Activated CD8-positive, alpha-beta memory T cell treated with anti-CD3 and anti-CD28 coated beads, Interleukin-2, amount 10 ng/mL, durations not matched to agents 7 days and 5 days (primary cell): Measurements from ENCODE around the gene BMPR1A. TPM values are rescaled to one million over a fixed set of nuclear protein-coding genes. Genes with fewer than 3 reads are reported as not detected.

Source experiments
- ATAC-seq: fragments of 150-1000 bp; cut with Tn5 transposase; one replicate; pipeline ENCODE4 v1.10.0; 2021; ENCODE audit warnings: moderate library complexity
- CTCF ChIA-PET: fragments of 350-600 bp; sonication (Branson Sonifier 250); formaldehyde crosslinking; loops from one replicate; lab custom pipeline; 2021; ENCODE audit warnings: antibody characterized with exemption; lab: Charles Lee
- DNase-seq: peaks from one replicate; pipeline ENCODE4 v3.0.0-alpha.2; 2020
- H3K27ac Mint-ChIP-seq: one replicate; pipeline ENCODE4 v1.8.0; 2021; ENCODE audit warnings: mild to moderate bottlenecking, mixed read lengths
- H3K27me3 Mint-ChIP-seq: one replicate; pipeline ENCODE4 v1.8.0; 2021; ENCODE audit warnings: mixed read lengths
- H3K36me3 Mint-ChIP-seq: one replicate; pipeline ENCODE4 v1.8.0; 2021; ENCODE audit warnings: mild to moderate bottlenecking, mixed read lengths
- H3K4me1 Mint-ChIP-seq: one replicate; pipeline ENCODE4 v1.8.0; 2021; ENCODE audit warnings: mixed read lengths
- H3K4me3 Mint-ChIP-seq: one replicate; pipeline ENCODE4 v1.8.0; 2021; ENCODE audit warnings: mild to moderate bottlenecking, moderate library complexity, mixed read lengths
- H3K9me3 Mint-ChIP-seq: one replicate; pipeline ENCODE4 v1.8.0; 2022; ENCODE audit warnings: low read depth, mixed read lengths
- total RNA-seq, 2 experiments: library from RNA; stranded (reverse); gene quantifications; one replicate each; pipeline ENCODE4 v1.2.3, GENCODE V29; 2021

BMPR1A gene
- total RNA-seq, 2 experiments from 2014 or later = 17.1 to 19.5 TPM

- H3K27ac Mint-ChIP-seq = no peak overlapping the region
Observed at GRCh38 chr10:86872757-86873156, 116.3 kb downstream of the BMPR1A start.

GRCh38 chr10:86876748-86877147 is 120.3 kb downstream of the BMPR1A start:
- no peak overlapping the region for H3K27ac Mint-ChIP-seq
- H3K9me3 Mint-ChIP-seq = no peaks in the 10 kb centered on the region
- H3K4me3 Mint-ChIP-seq = no peak overlapping the region
- H3K36me3 Mint-ChIP-seq = peaks cover 5% of the 10 kb centered on the region
- H3K4me1 Mint-ChIP-seq = peaks cover 15% of the 10 kb centered on the region
- CTCF ChIA-PET = interaction anchor here (0.9 to 1.3 kb wide), 2 partner anchors 26 to 476 kb away, joined by 3 read pairs; no protein-coding TSS in a partner anchor
- DNase-seq = no peak
- no peak for ATAC-seq
- no peaks in the 10 kb centered on the region for H3K27me3 Mint-ChIP-seq

More at GRCh38 chr10:86872757-86873156, 116.3 kb downstream of the BMPR1A start:
- CTCF ChIA-PET = no interaction called here
- Mint-ChIP-seq H3K4me3 (no peak overlapping the region), H3K4me1 (peaks cover 6% of the 10 kb centered on the region), H3K27me3 (no peaks in the 10 kb centered on the region), H3K9me3 (no peaks in the 10 kb centered on the region), H3K36me3 (peaks cover 2% of the 10 kb centered on the region)
- no peak for DNase-seq
- no peak for ATAC-seq

GRCh38 chr10:86878983-86879713 is 122.7 kb downstream of the BMPR1A start:
- no peak overlapping the region for H3K4me3 Mint-ChIP-seq
- H3K36me3 Mint-ChIP-seq = peaks cover 5% of the 10 kb centered on the region
- no peaks in the 10 kb centered on the region for H3K9me3 Mint-ChIP-seq
- no peak for DNase-seq
- no peaks in the 10 kb centered on the region for H3K27me3 Mint-ChIP-seq
- CTCF ChIA-PET = interaction anchor here (1.3 to 1.8 kb wide), 2 partner anchors 9 to 21 kb away, joined by 3 to 5 read pairs; no protein-coding TSS in a partner anchor
- peaks cover 15% of the 10 kb centered on the region for H3K4me1 Mint-ChIP-seq
- no peak overlapping the region for H3K27ac Mint-ChIP-seq
- peak; percentile 64 for ATAC-seq

GRCh38 chr10:86880971-86881370 is 124.6 kb downstream of the BMPR1A start:
- ATAC-seq = no peak
- no peak for DNase-seq
- Mint-ChIP-seq H3K9me3 (no peaks in the 10 kb centered on the region), H3K27me3 (no peaks in the 10 kb centered on the region), H3K4me3 (no peak overlapping the region), H3K4me1 (peaks cover 15% of the 10 kb centered on the region), H3K36me3 (peaks cover 7% of the 10 kb centered on the region), H3K27ac (no peak overlapping the region)
- CTCF ChIA-PET = no interaction called here

- ATAC-seq (peak; percentile 94), DNase-seq (no peak)
- Mint-ChIP-seq H3K27me3 (no peaks in the 10 kb centered on the region), H3K9me3 (no peaks in the 10 kb centered on the region), H3K4me1 (peaks cover 16% of the 10 kb centered on the region), H3K36me3 (peaks cover 7% of the 10 kb centered on the region), H3K4me3 (peak overlapping the region; percentile 39), H3K27ac (peak overlapping the region; percentile 75)
- CTCF ChIA-PET = interaction anchor here (0.8 to 2.0 kb wide), 4 partner anchors 10 to 206 kb away, joined by 3 to 5 read pairs (median 4); no protein-coding TSS in a partner anchor
Observed at GRCh38 chr10:86888585-86889381, 132.4 kb downstream of the BMPR1A start.

- CTCF ChIA-PET = interaction anchor here (1.1 kb wide), 1 partner anchor 49 kb away, joined by 4 read pairs; no protein-coding TSS in a partner anchor
- DNase-seq (no peak), ATAC-seq (no peak)
- Mint-ChIP-seq H3K27ac (no peak overlapping the region), H3K36me3 (peaks cover 8% of the 10 kb centered on the region), H3K27me3 (no peaks in the 10 kb centered on the region), H3K9me3 (no peaks in the 10 kb centered on the region), H3K4me3 (no peak overlapping the region), H3K4me1 (peaks cover 16% of the 10 kb centered on the region)
Observed at GRCh38 chr10:86889997-86890396, 133.6 kb downstream of the BMPR1A start.

GRCh38 chr10:86898511-86898910 is 142.1 kb downstream of the BMPR1A start:
- Mint-ChIP-seq H3K9me3 (no peaks in the 10 kb centered on the region), H3K4me3 (no peak overlapping the region), H3K4me1 (no peaks in the 10 kb centered on the region), H3K36me3 (peaks cover 6% of the 10 kb centered on the region), H3K27me3 (no peaks in the 10 kb centered on the region), H3K27ac (no peak overlapping the region)
- ATAC-seq (no peak), DNase-seq (no peak)
- CTCF ChIA-PET = interaction anchor here (1.3 to 2.9 kb wide), 4 partner anchors 10 to 211 kb away, joined by 4 to 12 read pairs (median 6); no protein-coding TSS in a partner anchor

GRCh38 chr10:86899132-86899531 is 142.7 kb downstream of the BMPR1A start:
- H3K27me3 Mint-ChIP-seq = no peaks in the 10 kb centered on the region

GRCh38 chr10:86899670-86900276 is 143.4 kb downstream of the BMPR1A start:
- ATAC-seq (peak; percentile 68), DNase-seq (peak; percentile 58)
- peaks cover 3% of the 10 kb centered on the region for H3K36me3 Mint-ChIP-seq
- no peaks in the 10 kb centered on the region for H3K4me1 Mint-ChIP-seq
- CTCF ChIA-PET = interaction anchor here (1.1 to 2.9 kb wide), 14 partner anchors 10 to 500 kb away, joined by 3 to 12 read pairs (median 3); no protein-coding TSS in a partner anchor
- H3K27ac Mint-ChIP-seq = no peak overlapping the region
- no peak overlapping the region for H3K4me3 Mint-ChIP-seq
- no peaks in the 10 kb centered on the region for H3K9me3 Mint-ChIP-seq
- no peaks in the 10 kb centered on the region for H3K27me3 Mint-ChIP-seq

More at GRCh38 chr10:86899132-86899531, 142.7 kb downstream of the BMPR1A start:
- Mint-ChIP-seq H3K36me3 (peaks cover 3% of the 10 kb centered on the region), H3K9me3 (no peaks in the 10 kb centered on the region), H3K4me3 (no peak overlapping the region), H3K27ac (no peak overlapping the region), H3K4me1 (no peaks in the 10 kb centered on the region)
- DNase-seq = no peak
- CTCF ChIA-PET = interaction anchor here (1.1 to 2.9 kb wide), 10 partner anchors 10 to 211 kb away, joined by 3 to 12 read pairs (median 4); no protein-coding TSS in a partner anchor
- ATAC-seq = no peak

GRCh38 chr10:86900955-86901354 is 144.5 kb downstream of the BMPR1A start:
- peaks cover 10% of the 10 kb centered on the region for H3K36me3 Mint-ChIP-seq
- DNase-seq = no peak
- CTCF ChIA-PET = interaction anchor here (0.6 to 2.9 kb wide), 6 partner anchors 12 to 213 kb away, joined by 3 to 12 read pairs (median 4); no protein-coding TSS in a partner anchor
- H3K4me3 Mint-ChIP-seq = no peak overlapping the region
- H3K27ac Mint-ChIP-seq = no peak overlapping the region
- no peaks in the 10 kb centered on the region for H3K9me3 Mint-ChIP-seq
- no peaks in the 10 kb centered on the region for H3K4me1 Mint-ChIP-seq
- ATAC-seq = no peak
- no peaks in the 10 kb centered on the region for H3K27me3 Mint-ChIP-seq

- CTCF ChIA-PET = no interaction called here
- Mint-ChIP-seq H3K27me3 (no peaks in the 10 kb centered on the region), H3K36me3 (peaks cover 22% of the 10 kb centered on the region), H3K4me1 (no peaks in the 10 kb centered on the region), H3K9me3 (peaks cover 4% of the 10 kb centered on the region), H3K4me3 (no peak overlapping the region), H3K27ac (no peak overlapping the region)
- ATAC-seq (no peak), DNase-seq (no peak)
Observed at GRCh38 chr10:86904600-86904999, 148.2 kb downstream of the BMPR1A start.

GRCh38 chr10:86905429-86905828 is 149.0 kb downstream of the BMPR1A start:
- no peaks in the 10 kb centered on the region for H3K27me3 Mint-ChIP-seq
- H3K27ac Mint-ChIP-seq = no peak overlapping the region
- DNase-seq = no peak
- ATAC-seq = no peak
- H3K36me3 Mint-ChIP-seq = peaks cover 22% of the 10 kb centered on the region
- H3K4me1 Mint-ChIP-seq = no peaks in the 10 kb centered on the region
- H3K4me3 Mint-ChIP-seq = no peak overlapping the region
- CTCF ChIA-PET = no interaction called here
- peaks cover 4% of the 10 kb centered on the region for H3K9me3 Mint-ChIP-seq

- Mint-ChIP-seq H3K36me3 (peaks cover 21% of the 10 kb centered on the region), H3K4me1 (no peaks in the 10 kb centered on the region), H3K9me3 (no peaks in the 10 kb centered on the region), H3K4me3 (no peak overlapping the region), H3K27me3 (no peaks in the 10 kb centered on the region), H3K27ac (no peak overlapping the region)
- DNase-seq = no peak
- CTCF ChIA-PET = interaction anchor here (1.0 kb wide), 1 partner anchor 24 kb away, joined by 3 read pairs; no protein-coding TSS in a partner anchor
- no peak for ATAC-seq
Observed at GRCh38 chr10:86914734-86915133, 158.3 kb downstream of the BMPR1A start.
